HL-60 (cell line): ENCODE measurements around the gene SORCS1.

ENCODE experiments used
- CTCF ChIP-seq: IDR thresholded peaks from one replicate; pipeline ENCODE4 v1.5.1; 2011; ENCODE audit warnings: low read length, control low read depth, inconsistent platforms; ENCODE audit not compliant: insufficient read depth
- POLR2AphosphoS5 ChIP-seq: IDR thresholded peaks from 2 replicates; pipeline ENCODE4 v1.6.1; 2012; ENCODE audit warnings: low read depth

- TF ChIP-seq CTCF = no peak
- TF ChIP-seq POLR2AphosphoS5 = no peak
Measured at GRCh38 chr10:106929291-106929895, 235.1 kb downstream of the SORCS1 start.
